Neural cell (in vitro differentiated cells): ENCODE data around the gene LDLRAD3. TPM values are rescaled to one million over a fixed set of nuclear protein-coding genes. Genes with fewer than 3 reads are reported as not detected.

Experiments used
- H2AFZ ChIP-seq: fragments of 200-600, 300-800 bp; sonication (generic), shearing (Covaris generic); 2 replicates; pipeline ENCODE4 v1.6.0; 2014; ENCODE audit warnings: low read depth, mild to moderate bottlenecking, antibody characterized with exemption, low read length, moderate library complexity
- H3F3A ChIP-seq: fragments of 200-600 bp; shearing (Covaris generic); 2 replicates; pipeline ENCODE4 v1.6.1; 2016; ENCODE audit warnings: mild to moderate bottlenecking, moderate library complexity, mixed read lengths, antibody characterized with exemption, low read length; ENCODE audit not compliant: insufficient read depth, poor library complexity, severe bottlenecking
- H3K27ac ChIP-seq: fragments of 200-600, 300-800 bp; sonication (generic), shearing (Covaris generic); 2 replicates; pipeline ENCODE4 v1.5.1; 2014; ENCODE audit warnings: mild to moderate bottlenecking, low read length, moderate library complexity
- H3K27me3 ChIP-seq: fragments of 300-800, 200-600 bp; sonication (generic), shearing (Covaris generic); 2 replicates; pipeline ENCODE4 v1.6.0; 2014; ENCODE audit warnings: mild to moderate bottlenecking, low read depth, low read length, moderate library complexity; ENCODE audit not compliant: insufficient read depth
- H3K36me3 ChIP-seq: fragments of 300-800, 200-600 bp; sonication (generic), shearing (Covaris generic); 2 replicates; pipeline ENCODE4 v1.5.1; 2014; ENCODE audit warnings: mild to moderate bottlenecking, antibody characterized with exemption, low read length, moderate library complexity; ENCODE audit not compliant: insufficient read depth
- H3K4me2 ChIP-seq: fragments of 300-800, 200-600 bp; sonication (generic), shearing (Covaris generic); 2 replicates; pipeline ENCODE4 v1.6.0; 2014; ENCODE audit warnings: mild to moderate bottlenecking, low read length
- H3K4me3 ChIP-seq: fragments of 300-800, 200-600 bp; sonication (generic), shearing (Covaris generic); 2 replicates; pipeline ENCODE4 v1.5.1; 2014; ENCODE audit warnings: mild to moderate bottlenecking, low read length, moderate library complexity
- H3K79me2 ChIP-seq: fragments of 200-600 bp; shearing (Covaris generic); replicated peaks from 2 replicates; pipeline ENCODE4 v1.6.0; 2014; ENCODE audit warnings: mild to moderate bottlenecking, low read length, moderate library complexity; ENCODE audit not compliant: insufficient read depth
- H3K9ac ChIP-seq: fragments of 300-800, 200-600 bp; sonication (generic), shearing (Covaris generic); 2 replicates; pipeline ENCODE4 v1.6.1; 2016; ENCODE audit warnings: mild to moderate bottlenecking, low read length, mixed read lengths
- H3K9me2 ChIP-seq: fragments of 200-600 bp; shearing (Covaris generic); 2 replicates; pipeline ENCODE4 v1.6.1; 2016; ENCODE audit warnings: mild to moderate bottlenecking, low read length, mixed read lengths; ENCODE audit not compliant: insufficient read depth
- H3K9me3 ChIP-seq: fragments of 200-600, 300-800 bp; sonication (generic), shearing (Covaris generic); 2 replicates; pipeline ENCODE4 v1.6.1; 2016; ENCODE audit warnings: mild to moderate bottlenecking, mixed run types, low read length, moderate library complexity, mixed read lengths
- H4K20me1 ChIP-seq: fragments of 200-600 bp; shearing (Covaris generic); 2 replicates; pipeline ENCODE4 v1.6.1; 2016; ENCODE audit warnings: mild to moderate bottlenecking, mixed run types; ENCODE audit not compliant: insufficient read depth
- EP300 ChIP-seq: fragments of 450-650 bp; conservative IDR thresholded peaks from 2 replicates; pipeline ENCODE4 v1.6.1; 2014; ENCODE audit warnings: antibody characterized with exemption, mild to moderate bottlenecking, moderate library complexity; ENCODE audit not compliant: poor library complexity, severe bottlenecking
- EZH2 ChIP-seq: fragments of 200-600, 300-800 bp; shearing (Covaris generic), sonication (generic); IDR thresholded peaks from 2 replicates; pipeline ENCODE4 v1.6.1; 2014; ENCODE audit warnings: antibody characterized with exemption, low read length, borderline replicate concordance, mild to moderate bottlenecking; ENCODE audit not compliant: insufficient read depth, poor library complexity, severe bottlenecking
- MXI1 ChIP-seq: fragments of 450-650 bp; conservative IDR thresholded peaks from 2 replicates; pipeline ENCODE4 v1.6.1; 2014; ENCODE audit warnings: antibody characterized with exemption, mild to moderate bottlenecking; ENCODE audit not compliant: poor library complexity, severe bottlenecking
- POLR2AphosphoS5 ChIP-seq: IDR thresholded peaks from 2 replicates; pipeline ENCODE4 v1.6.1; 2012
- RAD21 ChIP-seq: fragments of 450-650 bp; conservative IDR thresholded peaks from 2 replicates; pipeline ENCODE4 v1.6.1; 2014; ENCODE audit warnings: antibody characterized with exemption, mild to moderate bottlenecking, moderate library complexity
- SMC3 ChIP-seq: fragments of 450-650 bp; conservative IDR thresholded peaks from 2 replicates; pipeline ENCODE4 v1.6.1; 2014; ENCODE audit warnings: antibody characterized with exemption, mild to moderate bottlenecking, moderate library complexity; ENCODE audit not compliant: poor library complexity
- TAF1 ChIP-seq: IDR thresholded peaks from 2 replicates; pipeline ENCODE4 v1.6.1; 2012; ENCODE audit warnings: low read depth
- polyA plus RNA-seq: library from polyadenylated mRNA; depleted of rRNA; stranded (reverse); fragments of >200 nt; gene quantifications from 2 replicates; pipeline ENCODE4 v1.2.3, GENCODE V29; 2014
- TF ChIP-seq, protein P1 (sequence below): IDR thresholded peaks from 2 replicates; pipeline ENCODE4 v1.6.1; 2012; ENCODE audit warnings: borderline replicate concordance
- TF ChIP-seq, protein P2 (sequence below): fragments of 450-650 bp; IDR thresholded peaks from 2 replicates; pipeline ENCODE4 v1.5.1; 2014; ENCODE audit warnings: antibody characterized with exemption, mild to moderate bottlenecking, moderate library complexity; ENCODE audit not compliant: poor library complexity, severe bottlenecking

Gene LDLRAD3
- polyA plus RNA-seq, 1 donor from 2014 or later: 3.5 TPM

DNA sequence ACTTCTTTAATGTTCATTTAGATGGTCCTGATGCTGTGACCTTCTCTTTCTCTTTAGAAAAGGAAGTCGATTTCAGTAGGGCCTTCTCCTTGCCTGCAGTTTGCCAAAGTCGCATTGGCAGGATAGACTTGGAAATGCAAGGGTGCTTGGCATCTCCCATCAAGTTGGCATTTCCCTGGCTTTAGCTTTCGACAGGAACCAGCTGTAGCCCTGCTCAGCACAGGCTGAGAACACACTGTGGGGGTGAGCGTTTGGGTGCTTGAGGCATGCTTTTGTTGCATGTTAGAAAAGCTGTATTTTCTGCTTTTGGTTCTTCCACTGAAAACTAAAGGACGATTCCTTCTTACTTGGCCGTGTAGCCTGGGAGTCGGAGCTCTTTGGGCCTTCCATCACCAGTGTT is 37.7 kb downstream of the LDLRAD3 start:
- H3K36me3 ChIP-seq: no peaks in the 10 kb centered on the region
- no peaks in the 10 kb centered on the region for H3K9me3 ChIP-seq
- no peak overlapping the region for H3K27ac ChIP-seq
- no peak overlapping the region for H3K4me3 ChIP-seq
- no peaks in the 10 kb centered on the region for H3F3A ChIP-seq
- H3K9ac ChIP-seq: no peak overlapping the region
- no peaks in the 10 kb centered on the region for H3K9me2 ChIP-seq
- H2AFZ ChIP-seq: no peak overlapping the region
- H4K20me1 ChIP-seq: no peaks in the 10 kb centered on the region
- peaks cover 4% of the 10 kb centered on the region for H3K79me2 ChIP-seq
- no peaks in the 10 kb centered on the region for H3K27me3 ChIP-seq
- no peak overlapping the region for H3K4me2 ChIP-seq
- TF ChIP-seq MXI1: no peak
- TF ChIP-seq, protein P1, sequence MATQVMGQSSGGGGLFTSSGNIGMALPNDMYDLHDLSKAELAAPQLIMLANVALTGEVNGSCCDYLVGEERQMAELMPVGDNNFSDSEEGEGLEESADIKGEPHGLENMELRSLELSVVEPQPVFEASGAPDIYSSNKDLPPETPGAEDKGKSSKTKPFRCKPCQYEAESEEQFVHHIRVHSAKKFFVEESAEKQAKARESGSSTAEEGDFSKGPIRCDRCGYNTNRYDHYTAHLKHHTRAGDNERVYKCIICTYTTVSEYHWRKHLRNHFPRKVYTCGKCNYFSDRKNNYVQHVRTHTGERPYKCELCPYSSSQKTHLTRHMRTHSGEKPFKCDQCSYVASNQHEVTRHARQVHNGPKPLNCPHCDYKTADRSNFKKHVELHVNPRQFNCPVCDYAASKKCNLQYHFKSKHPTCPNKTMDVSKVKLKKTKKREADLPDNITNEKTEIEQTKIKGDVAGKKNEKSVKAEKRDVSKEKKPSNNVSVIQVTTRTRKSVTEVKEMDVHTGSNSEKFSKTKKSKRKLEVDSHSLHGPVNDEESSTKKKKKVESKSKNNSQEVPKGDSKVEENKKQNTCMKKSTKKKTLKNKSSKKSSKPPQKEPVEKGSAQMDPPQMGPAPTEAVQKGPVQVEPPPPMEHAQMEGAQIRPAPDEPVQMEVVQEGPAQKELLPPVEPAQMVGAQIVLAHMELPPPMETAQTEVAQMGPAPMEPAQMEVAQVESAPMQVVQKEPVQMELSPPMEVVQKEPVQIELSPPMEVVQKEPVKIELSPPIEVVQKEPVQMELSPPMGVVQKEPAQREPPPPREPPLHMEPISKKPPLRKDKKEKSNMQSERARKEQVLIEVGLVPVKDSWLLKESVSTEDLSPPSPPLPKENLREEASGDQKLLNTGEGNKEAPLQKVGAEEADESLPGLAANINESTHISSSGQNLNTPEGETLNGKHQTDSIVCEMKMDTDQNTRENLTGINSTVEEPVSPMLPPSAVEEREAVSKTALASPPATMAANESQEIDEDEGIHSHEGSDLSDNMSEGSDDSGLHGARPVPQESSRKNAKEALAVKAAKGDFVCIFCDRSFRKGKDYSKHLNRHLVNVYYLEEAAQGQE: no peak
- TF ChIP-seq, protein P2, sequence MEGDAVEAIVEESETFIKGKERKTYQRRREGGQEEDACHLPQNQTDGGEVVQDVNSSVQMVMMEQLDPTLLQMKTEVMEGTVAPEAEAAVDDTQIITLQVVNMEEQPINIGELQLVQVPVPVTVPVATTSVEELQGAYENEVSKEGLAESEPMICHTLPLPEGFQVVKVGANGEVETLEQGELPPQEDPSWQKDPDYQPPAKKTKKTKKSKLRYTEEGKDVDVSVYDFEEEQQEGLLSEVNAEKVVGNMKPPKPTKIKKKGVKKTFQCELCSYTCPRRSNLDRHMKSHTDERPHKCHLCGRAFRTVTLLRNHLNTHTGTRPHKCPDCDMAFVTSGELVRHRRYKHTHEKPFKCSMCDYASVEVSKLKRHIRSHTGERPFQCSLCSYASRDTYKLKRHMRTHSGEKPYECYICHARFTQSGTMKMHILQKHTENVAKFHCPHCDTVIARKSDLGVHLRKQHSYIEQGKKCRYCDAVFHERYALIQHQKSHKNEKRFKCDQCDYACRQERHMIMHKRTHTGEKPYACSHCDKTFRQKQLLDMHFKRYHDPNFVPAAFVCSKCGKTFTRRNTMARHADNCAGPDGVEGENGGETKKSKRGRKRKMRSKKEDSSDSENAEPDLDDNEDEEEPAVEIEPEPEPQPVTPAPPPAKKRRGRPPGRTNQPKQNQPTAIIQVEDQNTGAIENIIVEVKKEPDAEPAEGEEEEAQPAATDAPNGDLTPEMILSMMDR: no peak
- TF ChIP-seq TAF1: no peak
- TF ChIP-seq SMC3: no peak
- no peak for TF ChIP-seq EZH2
- TF ChIP-seq RAD21: no peak

DNA sequence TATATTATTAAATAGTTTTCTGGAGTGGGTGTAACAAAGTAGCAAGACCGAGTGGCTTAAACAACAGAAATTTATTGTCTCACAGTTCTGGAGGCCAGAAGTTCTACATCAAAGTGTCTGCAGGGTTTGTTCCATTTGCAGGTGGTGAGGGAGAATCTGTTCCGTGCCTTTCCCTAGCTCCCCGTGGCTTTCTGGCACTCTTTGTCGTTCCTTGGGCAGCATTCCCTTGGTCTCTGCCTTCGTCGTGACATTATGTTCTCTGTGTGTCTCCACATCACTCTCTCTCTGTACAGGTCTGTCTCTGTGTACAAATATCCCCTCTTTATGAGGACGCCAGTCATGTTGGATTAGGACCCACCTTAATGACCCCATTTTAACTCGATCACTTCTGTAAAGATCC is 38.2 kb downstream of the LDLRAD3 start:
- Histone ChIP-seq H3K27ac (no peak overlapping the region), H3K9me3 (no peaks in the 10 kb centered on the region), H3K79me2 (peaks cover 4% of the 10 kb centered on the region), H4K20me1 (no peaks in the 10 kb centered on the region), H3K36me3 (no peaks in the 10 kb centered on the region), H3K27me3 (no peaks in the 10 kb centered on the region), H3K4me3 (no peak overlapping the region), H3K9me2 (no peaks in the 10 kb centered on the region), H3K9ac (no peak overlapping the region), H3F3A (no peaks in the 10 kb centered on the region), H2AFZ (no peak overlapping the region), H3K4me2 (no peak overlapping the region)
- no peak for TF ChIP-seq RAD21
- TF ChIP-seq, protein P1: no peak
- no peak for TF ChIP-seq EP300
- TF ChIP-seq MXI1: no peak
- TF ChIP-seq EZH2: no peak
- TF ChIP-seq, protein P2: no peak
- TF ChIP-seq TAF1: no peak
- TF ChIP-seq SMC3: no peak
- no peak for TF ChIP-seq POLR2AphosphoS5
